SHP77 treated with DMSO at 0.1 percent for 48 hours (cell line): ENCODE data around the gene UTP25.

ENCODE experiments used
- DNase-seq: peaks from one replicate; lab custom pipeline; 2025; lab: John Stamatoyannopoulos, UW

The UTP25 gene

GRCh38 chr1:209839875-209840546 lies 12.2 kb downstream of the UTP25 start:
- DNase-seq = no peak

DNA sequence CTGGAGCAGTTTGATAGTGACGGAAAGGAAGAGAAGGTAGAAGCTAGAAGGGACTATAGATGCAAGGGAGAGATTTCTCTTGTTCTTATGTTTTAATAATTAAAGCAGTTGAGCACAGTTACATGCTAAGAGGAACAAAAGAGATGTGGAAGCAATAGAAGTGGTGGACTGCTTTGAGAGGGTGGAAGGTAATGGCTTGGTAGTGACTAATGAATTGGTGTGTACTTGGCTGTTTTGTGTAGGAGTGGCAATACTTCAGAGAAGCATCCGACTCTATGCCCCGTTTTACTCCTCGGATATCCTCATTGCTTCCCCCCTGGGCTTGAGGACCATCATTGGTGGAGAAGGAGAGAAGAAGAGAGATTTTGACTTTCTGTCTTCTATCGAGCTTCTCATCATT lies 12.8 kb downstream of the UTP25 start:
- no peak for DNase-seq

DNA sequence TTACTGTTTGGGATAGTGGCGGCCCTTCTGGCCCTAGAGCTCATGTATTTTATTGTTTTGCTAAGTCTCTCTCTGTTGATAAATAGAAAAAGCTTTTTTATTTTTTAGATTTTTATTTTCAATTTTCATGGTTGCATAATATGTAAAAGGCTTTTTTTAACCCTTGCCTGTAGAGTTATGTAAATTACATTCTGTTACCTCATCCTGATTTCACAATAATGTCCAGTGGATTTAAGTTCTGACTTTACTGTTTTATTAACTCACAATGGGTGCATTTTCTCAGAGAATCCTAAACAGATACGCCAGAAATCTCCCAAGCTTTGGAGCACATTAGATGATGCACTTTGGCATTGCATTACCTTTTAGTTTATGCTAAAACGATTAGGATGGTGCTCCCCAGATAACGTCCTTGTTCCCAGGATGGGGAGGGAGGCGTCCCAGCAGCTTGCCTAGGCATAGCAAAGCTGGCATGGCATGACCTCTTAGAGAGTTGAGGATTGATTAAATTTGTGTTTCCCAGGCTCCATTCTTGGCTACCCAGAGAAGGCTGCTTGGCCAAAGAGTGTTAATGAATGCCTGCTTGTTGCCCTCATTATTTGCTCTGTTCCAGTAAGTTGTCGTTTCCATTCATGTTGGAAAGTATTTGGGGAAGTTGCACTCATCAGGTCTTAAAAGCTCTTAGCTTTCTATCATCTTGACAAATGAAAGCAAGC lies 17.1 kb downstream of the UTP25 start:
- DNase-seq = no peak

- no peak for DNase-seq
These were observed 17.6 kb downstream of the UTP25 start for GRCh38 chr1:209845408-209845725.

GRCh38 chr1:209849388-209849787 lies 21.6 kb downstream of the UTP25 start:
- no peak for DNase-seq

DNA sequence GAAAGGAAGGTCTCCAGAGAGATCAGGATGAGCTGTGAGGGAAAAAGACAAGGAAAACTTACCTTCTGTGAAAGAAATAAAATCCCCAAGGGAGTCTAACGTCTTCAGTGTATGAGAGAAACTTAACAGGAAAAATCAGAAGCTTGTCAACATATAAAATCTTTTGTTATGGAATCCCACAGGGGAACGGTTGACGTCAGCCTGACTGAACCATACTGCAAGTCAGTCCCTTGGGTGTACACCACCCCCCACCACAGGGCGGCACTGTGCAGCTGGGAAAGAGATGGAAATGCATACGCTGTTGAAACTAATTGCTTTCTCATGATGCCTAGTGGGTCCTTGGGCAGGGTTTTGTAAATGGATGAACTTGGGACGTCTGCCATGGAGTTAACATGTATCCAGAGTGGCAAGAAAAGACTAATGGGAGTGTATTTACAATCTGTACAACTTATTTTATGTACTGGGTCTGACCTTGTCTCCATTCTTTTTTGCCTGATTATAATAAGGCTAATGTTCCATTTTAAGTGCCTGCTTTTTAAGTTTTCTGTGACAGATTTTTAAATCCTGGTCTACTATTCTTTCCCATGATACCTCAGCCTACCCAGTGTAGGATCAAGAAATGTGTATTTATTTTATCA lies 22.7 kb downstream of the UTP25 start:
- DNase-seq = no peak

GRCh38 chr1:209853676-209854075 lies 25.9 kb downstream of the UTP25 start:
- DNase-seq = no peak

- DNase-seq = no peak
These were observed 26.4 kb downstream of the UTP25 start for GRCh38 chr1:209854196-209854595.

GRCh38 chr1:209855006-209855405 lies 27.2 kb downstream of the UTP25 start:
- DNase-seq = no peak

- DNase-seq = no peak
These were observed 27.9 kb downstream of the UTP25 start for GRCh38 chr1:209855623-209856022.

DNA sequence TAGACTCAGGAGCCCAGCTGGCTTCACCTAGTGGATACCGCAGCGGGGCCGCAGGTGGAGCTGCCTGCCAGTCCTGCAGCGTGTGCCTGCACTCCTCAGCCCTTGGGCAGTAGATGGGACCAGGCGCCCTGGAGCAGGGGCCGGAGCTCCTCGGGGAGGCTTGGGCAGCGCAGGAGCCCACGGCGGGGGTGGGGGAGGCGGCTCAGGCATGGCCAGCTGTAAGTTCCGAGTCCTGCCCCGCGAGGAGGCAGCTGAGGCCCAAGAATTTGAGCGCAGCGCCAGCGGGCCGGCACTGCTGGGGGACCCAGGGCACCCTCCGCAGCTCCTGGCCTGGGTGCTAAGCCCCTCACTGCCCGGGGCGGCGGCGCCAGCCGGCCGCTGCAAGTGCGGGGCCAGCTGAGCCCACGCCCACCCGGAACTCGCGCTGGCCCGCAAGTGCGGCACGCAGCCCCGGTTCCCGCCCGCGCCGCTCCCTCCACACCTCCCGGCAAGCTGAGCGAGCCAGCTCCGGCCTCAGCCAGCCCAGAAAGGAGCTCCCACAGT lies 30.9 kb downstream of the UTP25 start:
- DNase-seq = no peak

DNA sequence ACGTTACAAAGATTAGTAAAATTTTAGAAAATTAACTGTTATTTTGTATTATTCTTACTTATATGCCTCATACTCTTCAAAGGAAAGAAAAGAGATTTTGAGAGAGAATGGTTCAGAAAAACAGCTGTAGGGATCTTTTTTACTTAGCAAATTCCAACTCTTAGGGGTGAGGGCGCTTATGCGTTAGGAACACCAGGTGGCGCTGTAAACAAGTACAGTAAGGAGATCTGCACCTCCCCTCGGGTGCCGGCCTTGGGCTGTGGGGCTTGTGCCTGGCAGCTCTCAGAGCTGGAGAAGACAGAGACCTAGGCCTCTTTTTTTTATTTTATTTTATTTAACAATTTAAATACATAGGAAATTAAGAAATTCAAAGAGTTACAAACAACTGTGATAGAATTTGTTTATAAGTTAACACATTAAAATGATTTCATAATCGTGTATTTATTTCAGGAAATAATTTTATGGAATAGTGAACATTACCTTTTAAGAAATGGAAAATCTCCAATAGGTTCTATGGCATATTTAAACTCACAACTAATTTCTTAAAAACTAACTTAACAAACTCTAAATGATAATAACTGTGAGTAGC lies 32.6 kb downstream of the UTP25 start:
- DNase-seq = peak; percentile 46

- no peak for DNase-seq
These were observed 33.5 kb downstream of the UTP25 start for GRCh38 chr1:209861242-209861641.

GRCh38 chr1:209862391-209863356 lies 34.9 kb downstream of the UTP25 start:
- no peak for DNase-seq

- DNase-seq = no peak
These were observed 36.2 kb downstream of the UTP25 start for GRCh38 chr1:209863766-209864485.

- no peak for DNase-seq
These were observed 38.4 kb downstream of the UTP25 start for GRCh38 chr1:209866201-209866600.

GRCh38 chr1:209869291-209870149 lies 41.7 kb downstream of the UTP25 start:
- no peak for DNase-seq

- no peak for DNase-seq
These were observed 42.5 kb downstream of the UTP25 start for GRCh38 chr1:209870151-209870831.

- DNase-seq = no peak
These were observed 43.2 kb downstream of the UTP25 start for GRCh38 chr1:209871006-209871405.
